H7 (cell line): Measurements from ENCODE around the gene HIRIP3. TPM values are rescaled to one million over a fixed set of nuclear protein-coding genes. Genes with fewer than 3 reads are reported as not detected.

Experiments used
- DNase-seq: peaks from one replicate; pipeline ENCODE4 v3.0.0; 2012
- H3K27me3 ChIP-seq: 2 replicates; pipeline ENCODE4 v1.6.0; 2011; ENCODE audit warnings: mild to moderate bottlenecking, low read length; ENCODE audit not compliant: control insufficient read depth, insufficient read depth
- H3K36me3 ChIP-seq: replicated peaks from 2 replicates; pipeline ENCODE4 v1.5.1; 2011; ENCODE audit warnings: low read length; ENCODE audit not compliant: control insufficient read depth, insufficient read depth
- H3K4me3 ChIP-seq: 2 replicates; pipeline ENCODE4 v1.5.1; 2011; ENCODE audit warnings: low read depth, mild to moderate bottlenecking, control low read depth, low read length, moderate library complexity; ENCODE audit not compliant: insufficient read depth
- total RNA-seq: library from RNA; depleted of rRNA; stranded (reverse); fragments of >200 nt; shearing (Covaris generic); gene quantifications from 2 replicates; pipeline ENCODE4 v1.2.3, GENCODE V29; 2014

Gene HIRIP3
- total RNA-seq, 1 experiment from 2014 or later = 20.5 TPM

- H3K27me3 ChIP-seq = no peaks in the 10 kb centered on the region
- peaks cover 38% of the 10 kb centered on the region for H3K36me3 ChIP-seq
- no peak overlapping the region for H3K4me3 ChIP-seq
- peak; percentile 35 for DNase-seq
These were observed 9.2 kb downstream of the HIRIP3 start for GRCh38 chr16:29986231-29986630.

- no peaks in the 10 kb centered on the region for H3K27me3 ChIP-seq
- H3K4me3 ChIP-seq = no peak overlapping the region
- DNase-seq = peak; percentile 55
- peaks cover 40% of the 10 kb centered on the region for H3K36me3 ChIP-seq
These were observed 10.1 kb downstream of the HIRIP3 start for GRCh38 chr16:29985271-29985811.

GRCh38 chr16:29984764-29985147, 10.7 kb downstream of the HIRIP3 start:
- Histone ChIP-seq H3K27me3 (no peaks in the 10 kb centered on the region), H3K4me3 (no peak overlapping the region), H3K36me3 (peaks cover 46% of the 10 kb centered on the region)
- no peak for DNase-seq

- Histone ChIP-seq H3K36me3 (peaks cover 48% of the 10 kb centered on the region), H3K27me3 (no peaks in the 10 kb centered on the region), H3K4me3 (no peak overlapping the region)
- no peak for DNase-seq
These were observed 11.2 kb downstream of the HIRIP3 start for GRCh38 chr16:29984137-29984763.

GRCh38 chr16:29983420-29984136, 11.8 kb downstream of the HIRIP3 start:
- Histone ChIP-seq H3K36me3 (peaks cover 55% of the 10 kb centered on the region), H3K4me3 (no peak overlapping the region)

GRCh38 chr16:29982560-29983419, 12.6 kb downstream of the HIRIP3 start:
- DNase-seq = peak; percentile 32
- H3K4me3 ChIP-seq = no peak overlapping the region
- H3K27me3 ChIP-seq = no peaks in the 10 kb centered on the region
- peaks cover 63% of the 10 kb centered on the region for H3K36me3 ChIP-seq

More at GRCh38 chr16:29983420-29984136, 11.8 kb downstream of the HIRIP3 start:
- DNase-seq = peak; percentile 42
- H3K27me3 ChIP-seq = no peaks in the 10 kb centered on the region

- Histone ChIP-seq H3K4me3 (no peak overlapping the region), H3K36me3 (peaks cover 43% of the 10 kb centered on the region), H3K27me3 (no peaks in the 10 kb centered on the region)
- peak; percentile 14 for DNase-seq
These were observed 16.7 kb downstream of the HIRIP3 start for GRCh38 chr16:29978564-29979270.

- DNase-seq = peak; percentile 12
- Histone ChIP-seq H3K4me3 (no peak overlapping the region), H3K27me3 (no peaks in the 10 kb centered on the region), H3K36me3 (peaks cover 38% of the 10 kb centered on the region)
These were observed 17.3 kb downstream of the HIRIP3 start for GRCh38 chr16:29978081-29978480.

GRCh38 chr16:29977063-29977825, 18.2 kb downstream of the HIRIP3 start:
- peaks cover 36% of the 10 kb centered on the region for H3K36me3 ChIP-seq
- H3K27me3 ChIP-seq = peaks cover 3% of the 10 kb centered on the region
- peak; percentile 37 for DNase-seq
- H3K4me3 ChIP-seq = no peak overlapping the region

GRCh38 chr16:29975811-29976511, 19.5 kb downstream of the HIRIP3 start:
- Histone ChIP-seq H3K4me3 (no peak overlapping the region), H3K36me3 (peaks cover 30% of the 10 kb centered on the region)
- DNase-seq = peak; percentile 66

GRCh38 chr16:29975134-29975538, 20.3 kb downstream of the HIRIP3 start:
- DNase-seq = peak; percentile 28
- peak overlapping the region; percentile 90; the same call in 1 of the 2 replicates for H3K4me3 ChIP-seq
- peaks cover 3% of the 10 kb centered on the region for H3K27me3 ChIP-seq
- peaks cover 26% of the 10 kb centered on the region for H3K36me3 ChIP-seq

More at GRCh38 chr16:29975811-29976511, 19.5 kb downstream of the HIRIP3 start:
- H3K27me3 ChIP-seq = peaks cover 3% of the 10 kb centered on the region

- H3K27me3 ChIP-seq = peaks cover 3% of the 10 kb centered on the region
- peak overlapping the region; percentile 90 for H3K4me3 ChIP-seq
- H3K36me3 ChIP-seq = peaks cover 23% of the 10 kb centered on the region
- DNase-seq = peak; percentile 90
These were observed 20.9 kb downstream of the HIRIP3 start for GRCh38 chr16:29974291-29975133.
